ENCODE results near the gene ZPBP2. TPM values are rescaled to one million over a fixed set of nuclear protein-coding genes. Genes with fewer than 3 reads are reported as not detected.

ZPBP2 gene
- total RNA-seq, 1 experiment from 2014 or later = not detected

- no peak overlapping the region for H3T11ph ChIP-seq (ENCODE audit: low read length)
- no peak overlapping the region for H2BK15ac ChIP-seq (ENCODE audit: low read depth, low read length)
- H3K27me3 ChIP-seq (ENCODE audit: insufficient read depth, low read length) = no peaks in the 10 kb centered on the region
- Mint-ChIP-seq H3K36me3 (ENCODE audit: insufficient read depth in 1 of 3, low read depth in 3 of 3) (no peaks in the 10 kb centered on the region), H3K4me3 (no peak overlapping the region), H3K4me1 (no peaks in the 10 kb centered on the region), H3K9me3 (peaks cover 8 to 12% of the 10 kb centered on the region in 2 experiments; a peak in 4 of 5 replicates), H3K27ac (no peak overlapping the region), H3K27me3 (ENCODE audit: low read depth) (peaks cover 10% of the 10 kb centered on the region)
- H2AFZ ChIP-seq (ENCODE audit: low read length) = no peak overlapping the region
- H2BK120ac ChIP-seq (ENCODE audit: low read depth, low read length, poor library complexity, severe bottlenecking) = no peak overlapping the region
- H3K4me2 ChIP-seq (ENCODE audit: insufficient read depth, insufficient read length, low read length) = no peak overlapping the region
- no peaks in the 10 kb centered on the region for H3K23me2 ChIP-seq (ENCODE audit: insufficient read length, low read depth, low read length, poor library complexity, severe bottlenecking)
- no peak overlapping the region for H2AK5ac ChIP-seq (ENCODE audit: insufficient read length, low read length)
- H3K4me1 ChIP-seq (ENCODE audit: insufficient read depth, low read length) = no peaks in the 10 kb centered on the region
- no peak overlapping the region for H3K18ac ChIP-seq (ENCODE audit: insufficient read length, low read depth, low read length)
- H3K4ac ChIP-seq (ENCODE audit: low read depth, low read length) = no peak overlapping the region
- no peak overlapping the region for H3K23ac ChIP-seq (ENCODE audit: insufficient read length, low read depth, low read length)
- no peak overlapping the region for H4K91ac ChIP-seq (ENCODE audit: insufficient read length, low read depth, low read length)
- H2BK20ac ChIP-seq (ENCODE audit: low read depth, low read length, poor library complexity, severe bottlenecking) = no peak overlapping the region
- no peak overlapping the region for H2BK12ac ChIP-seq (ENCODE audit: insufficient read length, low read depth, low read length)
- no peaks in the 10 kb centered on the region for H3K79me2 ChIP-seq (ENCODE audit: insufficient read depth, low read length)
- no peak overlapping the region for H3K56ac ChIP-seq (ENCODE audit: insufficient read length, low read depth, low read length)
- DNase-seq = no peak
- no peak overlapping the region for H3K27ac ChIP-seq (ENCODE audit: insufficient read length, low read depth, low read length)
- TF ChIP-seq CTCF (conservative IDR thresholded peaks at IDR 0.05) = no peak
- no peaks in the 10 kb centered on the region for H3K79me1 ChIP-seq (ENCODE audit: insufficient read depth, low read depth, low read length, poor library complexity, severe bottlenecking)
- no peak overlapping the region for H4K5ac ChIP-seq (ENCODE audit: insufficient read length, low read depth, low read length)
- H4K8ac ChIP-seq (replicated peaks; ENCODE audit: insufficient read length, low read depth, low read length) = no peak overlapping the region
- no peak overlapping the region for H2BK5ac ChIP-seq (ENCODE audit: insufficient read length, low read length)
- H4K20me1 ChIP-seq (ENCODE audit: control insufficient read depth, insufficient read depth, insufficient read length) = no peaks in the 10 kb centered on the region
- WGBS (ENCODE audit: extremely low coverage, insufficient read length, low lambda C conversion rate) = no CpG with 5 or more reads among the region's 1 CpG
- no peak overlapping the region for H3K14ac ChIP-seq (ENCODE audit: insufficient read depth, low read length)
- no peaks in the 10 kb centered on the region for H3K9me3 ChIP-seq (ENCODE audit: control insufficient read depth, low read depth, low read length)
- H3K9ac ChIP-seq (ENCODE audit: extremely low read depth, insufficient read length, low read length) = no peak overlapping the region
Observed at GRCh38 chr17:39838057-39838456, 29.9 kb upstream of the ZPBP2 start.

All from H9 (cell line).